HG02588 (cell line): ENCODE results near the gene ACAT1.
"Not testable (repeated sequence)": the region's sequence is repeated elsewhere in the genome, so short reads cannot be mapped to it uniquely, and the experiment has no call there.

ENCODE experiments used
- ATAC-seq: cut with Tn5 transposase; IDR thresholded peaks from one replicate; pipeline ENCODE4 v1.9.1; 2021; ENCODE audit warnings: mild to moderate bottlenecking, moderate library complexity; ENCODE audit not compliant: unreplicated experiment

The ACAT1 gene

DNA sequence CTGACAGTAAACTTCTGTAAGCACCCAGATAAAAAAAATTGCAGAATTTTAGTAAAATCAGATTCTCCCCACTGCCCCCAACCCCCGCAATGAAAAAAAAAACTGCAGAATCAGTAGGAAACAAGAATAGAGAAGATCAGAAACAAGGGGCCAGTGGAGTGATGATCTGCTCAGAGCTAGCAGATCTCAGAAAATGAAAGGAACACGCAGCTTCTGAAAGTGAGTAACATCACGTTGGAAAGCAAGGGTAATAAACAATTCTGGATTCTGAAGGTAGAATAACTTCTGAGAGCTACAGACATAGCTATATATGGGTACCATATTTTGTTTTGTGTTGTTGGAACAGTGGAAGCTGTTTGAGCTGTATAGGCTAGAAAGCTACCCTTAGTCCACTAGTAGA is 23.2 kb downstream of the ACAT1 start:
- ATAC-seq: no peak

DNA sequence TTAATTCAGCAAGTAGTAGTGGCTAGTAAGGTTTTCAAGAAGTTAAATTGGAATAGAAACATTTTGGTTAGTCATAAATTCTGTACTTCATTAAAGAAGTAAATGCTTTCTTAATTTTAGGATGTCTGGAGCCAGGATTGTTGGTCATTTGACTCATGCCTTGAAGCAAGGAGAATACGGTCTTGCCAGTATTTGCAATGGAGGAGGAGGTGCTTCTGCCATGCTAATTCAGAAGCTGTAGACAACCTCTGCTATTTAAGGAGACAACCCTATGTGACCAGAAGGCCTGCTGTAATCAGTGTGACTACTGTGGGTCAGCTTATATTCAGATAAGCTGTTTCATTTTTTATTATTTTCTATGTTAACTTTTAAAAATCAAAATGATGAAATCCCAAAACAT is 25.8 kb downstream of the ACAT1 start:
- no peak for ATAC-seq

DNA sequence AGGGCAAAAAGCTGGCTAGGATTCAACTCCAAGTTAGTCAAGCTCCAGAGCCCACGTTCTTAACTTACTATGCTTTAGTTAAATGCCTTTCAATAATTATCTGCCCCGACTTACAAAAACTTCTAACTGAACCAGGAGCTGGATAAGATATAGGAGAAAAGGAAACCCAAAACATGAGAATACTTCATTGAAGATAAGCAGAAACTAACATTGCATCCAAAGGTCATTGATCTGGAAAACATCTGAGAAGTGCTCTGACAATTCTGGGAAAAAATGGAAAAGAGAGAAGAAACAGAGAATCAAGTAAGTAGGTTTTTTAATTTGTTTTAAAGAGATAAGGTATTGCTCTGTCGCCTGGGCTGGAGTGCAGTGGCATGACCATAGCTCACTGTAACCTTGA is 27.2 kb downstream of the ACAT1 start:
- no peak for ATAC-seq

- ATAC-seq: no peak
Observed at GRCh38 chr11:108154591-108154990, 33.2 kb downstream of the ACAT1 start.

DNA sequence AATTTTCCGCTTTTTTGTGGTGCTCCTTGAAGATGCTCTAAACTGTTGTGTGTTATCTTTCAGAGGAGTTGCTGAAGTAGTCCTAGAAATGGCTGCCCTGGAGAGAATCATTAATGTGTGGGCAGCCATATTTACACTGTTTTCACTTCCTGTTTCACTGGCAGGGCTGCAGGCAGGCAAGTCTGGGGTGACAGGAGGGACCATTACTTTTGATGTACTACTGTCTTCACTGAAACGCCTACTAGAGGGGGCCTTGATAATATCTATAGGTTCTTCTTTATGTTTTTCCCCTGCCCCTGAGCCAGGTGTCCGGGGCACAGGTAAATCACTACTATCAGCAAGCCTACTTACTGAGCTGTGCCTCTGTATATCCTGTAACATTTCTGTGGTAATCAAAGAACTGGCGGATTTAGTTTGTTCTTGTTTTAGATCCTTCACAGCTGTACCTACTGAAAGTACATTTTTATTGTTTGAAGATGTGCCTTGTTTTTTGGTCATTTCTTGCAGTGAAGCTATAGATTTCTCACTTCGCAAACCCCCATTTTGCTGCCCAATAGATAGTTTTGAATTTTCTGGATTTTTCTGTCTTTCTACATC is 39.7 kb downstream of the ACAT1 start:
- ATAC-seq: peak; percentile 99

GRCh38 chr11:108162878-108163277 is 41.5 kb downstream of the ACAT1 start:
- not testable (repeated sequence) for ATAC-seq

DNA sequence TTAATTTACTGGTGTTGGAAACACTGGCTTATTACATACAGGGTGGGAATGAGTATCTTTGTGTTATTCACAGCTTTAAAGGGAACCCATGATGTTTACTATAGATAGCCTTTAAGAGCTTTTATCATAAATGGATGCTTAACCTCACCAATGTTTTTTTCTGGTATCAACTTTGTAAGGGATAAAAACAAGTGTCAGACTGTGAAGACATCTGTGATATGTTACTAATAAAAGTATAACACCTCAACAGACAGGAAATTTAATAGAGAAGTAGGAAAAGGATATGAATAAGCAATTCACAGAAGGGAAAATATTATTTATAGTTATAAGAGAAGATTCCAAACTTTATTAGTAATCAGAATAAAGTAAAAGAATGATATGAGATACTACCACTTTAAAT is 46.3 kb downstream of the ACAT1 start:
- ATAC-seq: no peak

GRCh38 chr11:108170184-108170583 is 48.8 kb downstream of the ACAT1 start:
- no peak for ATAC-seq

- no peak for ATAC-seq
Observed at GRCh38 chr11:108177570-108177969, 56.2 kb downstream of the ACAT1 start.

GRCh38 chr11:108193725-108194124 is 72.4 kb downstream of the ACAT1 start:
- no peak for ATAC-seq

DNA sequence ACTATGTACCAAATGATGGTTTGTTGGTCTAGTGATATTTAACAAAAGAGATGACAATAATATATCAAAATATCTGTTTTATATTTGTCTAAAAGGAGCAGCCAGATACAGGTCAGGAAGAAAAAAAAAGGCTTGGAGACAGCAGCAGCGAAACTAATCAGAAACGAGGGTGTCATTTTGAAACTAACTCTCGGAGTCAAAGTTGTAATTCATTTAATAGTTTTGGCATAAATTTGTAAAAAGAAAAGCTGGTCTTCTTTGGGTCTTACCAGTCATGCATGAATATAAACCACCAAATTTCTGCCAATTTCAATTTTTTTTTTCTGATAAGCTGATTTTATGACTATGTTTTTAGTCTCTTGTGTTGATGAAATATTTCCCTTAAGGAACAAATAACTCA is 75.5 kb downstream of the ACAT1 start:
- no peak for ATAC-seq
